IPS-20b (cell line): ENCODE results near the gene P2RY6.
"Not testable (repeated sequence)": the region's sequence is repeated elsewhere in the genome, so short reads cannot be mapped to it uniquely, and the experiment has no call there.

Experiments used
- H3K27ac ChIP-seq: one replicate; pipeline ENCODE4 v1.5.1; 2013; ENCODE audit warnings: low read length
- H3K27me3 ChIP-seq: 2 replicates; pipeline ENCODE4 v1.6.1; 2013; ENCODE audit warnings: mild to moderate bottlenecking, low read length, inconsistent platforms; ENCODE audit not compliant: insufficient read depth
- H3K36me3 ChIP-seq: 2 replicates; pipeline ENCODE4 v1.6.1; 2013; ENCODE audit warnings: low read depth, mild to moderate bottlenecking, inconsistent platforms, low read length, moderate library complexity; ENCODE audit not compliant: insufficient read depth
- H3K4me1 ChIP-seq: 2 replicates; pipeline ENCODE4 v1.6.1; 2013; ENCODE audit warnings: mild to moderate bottlenecking, control low read depth, inconsistent platforms, low read length, moderate library complexity; ENCODE audit not compliant: insufficient read depth
- H3K4me3 ChIP-seq: 2 replicates; pipeline ENCODE4 v1.5.1; 2013; ENCODE audit warnings: mild to moderate bottlenecking, low read length, inconsistent platforms
- H3K9ac ChIP-seq: 2 replicates; pipeline ENCODE4 v1.6.1; 2013; ENCODE audit warnings: low read depth, mild to moderate bottlenecking, inconsistent platforms, low read length, moderate library complexity
- H3K9me3 ChIP-seq: 2 replicates; pipeline ENCODE4 v1.6.1; 2013; ENCODE audit warnings: mild to moderate bottlenecking, low read depth, low read length, inconsistent platforms; ENCODE audit not compliant: insufficient read depth

Gene P2RY6

GRCh38 chr11:73230931-73231330, 41.2 kb upstream of the P2RY6 start:
- H3K9me3 ChIP-seq: no peaks in the 10 kb centered on the region
- no peak overlapping the region for H3K27ac ChIP-seq
- no peak overlapping the region for H3K4me3 ChIP-seq
- H3K27me3 ChIP-seq: no peaks in the 10 kb centered on the region
- no peaks in the 10 kb centered on the region for H3K36me3 ChIP-seq
- peaks cover 9% of the 10 kb centered on the region; the same call in 1 of the 2 replicates for H3K4me1 ChIP-seq
- no peak overlapping the region for H3K9ac ChIP-seq

GRCh38 chr11:73232487-73232886, 39.7 kb upstream of the P2RY6 start:
- H3K27me3 ChIP-seq, H3K9ac ChIP-seq, H3K4me1 ChIP-seq, H3K4me3 ChIP-seq, H3K9me3 ChIP-seq, H3K27ac ChIP-seq, H3K36me3 ChIP-seq: not testable (repeated sequence)

GRCh38 chr11:73233211-73233610, 38.9 kb upstream of the P2RY6 start:
- no peak overlapping the region for H3K4me3 ChIP-seq
- H3K9ac ChIP-seq: no peak overlapping the region
- no peaks in the 10 kb centered on the region for H3K9me3 ChIP-seq
- no peaks in the 10 kb centered on the region for H3K36me3 ChIP-seq
- no peaks in the 10 kb centered on the region; the same call in 1 of the 2 replicates for H3K27me3 ChIP-seq
- peaks cover 4% of the 10 kb centered on the region; the same call in 1 of the 2 replicates for H3K4me1 ChIP-seq
- no peak overlapping the region for H3K27ac ChIP-seq

- Histone ChIP-seq H3K36me3 (no peaks in the 10 kb centered on the region), H3K4me1 (no peaks in the 10 kb centered on the region), H3K9ac (no peak overlapping the region), H3K4me3 (no peak overlapping the region), H3K27me3 (no peaks in the 10 kb centered on the region; the same call in 1 of the 2 replicates), H3K27ac (no peak overlapping the region), H3K9me3 (no peaks in the 10 kb centered on the region)
These were observed 38.3 kb upstream of the P2RY6 start for GRCh38 chr11:73233692-73234470.

- no peaks in the 10 kb centered on the region for H3K36me3 ChIP-seq
- no peak overlapping the region for H3K9ac ChIP-seq
- H3K27me3 ChIP-seq: no peaks in the 10 kb centered on the region; the same call in 1 of the 2 replicates
- H3K9me3 ChIP-seq: no peaks in the 10 kb centered on the region
- H3K4me3 ChIP-seq: no peak overlapping the region
- H3K4me1 ChIP-seq: no peaks in the 10 kb centered on the region
- no peak overlapping the region for H3K27ac ChIP-seq
These were observed 37.5 kb upstream of the P2RY6 start for GRCh38 chr11:73234471-73235181.

- H3K9me3 ChIP-seq: no peaks in the 10 kb centered on the region
These were observed 36.8 kb upstream of the P2RY6 start for GRCh38 chr11:73235236-73235786.

GRCh38 chr11:73236205-73236765, 35.9 kb upstream of the P2RY6 start:
- no peak overlapping the region for H3K4me3 ChIP-seq
- H3K9ac ChIP-seq: no peak overlapping the region
- H3K9me3 ChIP-seq: no peaks in the 10 kb centered on the region
- H3K4me1 ChIP-seq: no peaks in the 10 kb centered on the region
- H3K36me3 ChIP-seq: no peaks in the 10 kb centered on the region
- H3K27me3 ChIP-seq: no peaks in the 10 kb centered on the region; the same call in 1 of the 2 replicates
- H3K27ac ChIP-seq: no peak overlapping the region

More at GRCh38 chr11:73235236-73235786, 36.8 kb upstream of the P2RY6 start:
- no peaks in the 10 kb centered on the region for H3K4me1 ChIP-seq
- H3K36me3 ChIP-seq: no peaks in the 10 kb centered on the region
- no peak overlapping the region for H3K9ac ChIP-seq
- H3K27ac ChIP-seq: no peak overlapping the region
- H3K27me3 ChIP-seq: no peaks in the 10 kb centered on the region; the same call in 1 of the 2 replicates
- H3K4me3 ChIP-seq: no peak overlapping the region

- H3K4me1 ChIP-seq: no peaks in the 10 kb centered on the region
- H3K27ac ChIP-seq: no peak overlapping the region
- no peaks in the 10 kb centered on the region for H3K36me3 ChIP-seq
- no peak overlapping the region for H3K4me3 ChIP-seq
- no peaks in the 10 kb centered on the region for H3K9me3 ChIP-seq
- H3K9ac ChIP-seq: no peak overlapping the region
- no peaks in the 10 kb centered on the region; the same call in 1 of the 2 replicates for H3K27me3 ChIP-seq
These were observed 35.3 kb upstream of the P2RY6 start for GRCh38 chr11:73236854-73237253.

GRCh38 chr11:73237471-73238290, 34.5 kb upstream of the P2RY6 start:
- Histone ChIP-seq H3K9me3 (no peaks in the 10 kb centered on the region), H3K27ac (no peak overlapping the region), H3K9ac (no peak overlapping the region), H3K4me1 (no peaks in the 10 kb centered on the region), H3K4me3 (no peak overlapping the region), H3K36me3 (no peaks in the 10 kb centered on the region), H3K27me3 (no peaks in the 10 kb centered on the region; the same call in 1 of the 2 replicates)

- Histone ChIP-seq H3K27me3 (no peaks in the 10 kb centered on the region; the same call in 1 of the 2 replicates), H3K9me3 (no peaks in the 10 kb centered on the region), H3K4me3 (no peak overlapping the region), H3K4me1 (no peaks in the 10 kb centered on the region), H3K27ac (no peak overlapping the region), H3K36me3 (no peaks in the 10 kb centered on the region), H3K9ac (no peak overlapping the region)
These were observed 33.0 kb upstream of the P2RY6 start for GRCh38 chr11:73239111-73239521.
